H9 (cell line): ENCODE results near the gene RNF149. TPM values are rescaled to one million over a fixed set of nuclear protein-coding genes. Genes with fewer than 3 reads are reported as not detected.

ENCODE experiments used
- DNase-seq: peaks from one replicate; pipeline ENCODE4 v3.0.0-alpha.2; 2017
- H2AFZ ChIP-seq: one replicate; pipeline ENCODE4 v1.6.1; 2013; ENCODE audit warnings: mild to moderate bottlenecking, low read length, control low read depth, moderate library complexity
- H2AK5ac ChIP-seq: 2 replicates; pipeline ENCODE4 v1.6.1; 2013; ENCODE audit warnings: low read length, control low read depth, mixed read lengths; ENCODE audit not compliant: insufficient read length
- H2BK120ac ChIP-seq: one replicate; pipeline ENCODE4 v1.6.1; 2013; ENCODE audit warnings: low read depth, mild to moderate bottlenecking, low read length, control low read depth, inconsistent platforms; ENCODE audit not compliant: poor library complexity, severe bottlenecking
- H2BK12ac ChIP-seq: 2 replicates; pipeline ENCODE4 v1.6.1; 2013; ENCODE audit warnings: low read length, control low read depth, mixed read lengths, low read depth; ENCODE audit not compliant: insufficient read length
- H2BK15ac ChIP-seq: 2 replicates; pipeline ENCODE4 v1.6.1; 2013; ENCODE audit warnings: low read depth, low read length, control low read depth
- H2BK20ac ChIP-seq: one replicate; pipeline ENCODE4 v1.6.1; 2013; ENCODE audit warnings: low read depth, mild to moderate bottlenecking, low read length, control low read depth, inconsistent platforms; ENCODE audit not compliant: poor library complexity, severe bottlenecking
- H2BK5ac ChIP-seq: 2 replicates; pipeline ENCODE4 v1.6.1; 2013; ENCODE audit warnings: low read length, control low read depth, mixed read lengths; ENCODE audit not compliant: insufficient read length
- H3K14ac ChIP-seq: 2 replicates; pipeline ENCODE4 v1.6.1; 2013; ENCODE audit warnings: low read length, control low read depth; ENCODE audit not compliant: insufficient read depth
- H3K18ac ChIP-seq: 2 replicates; pipeline ENCODE4 v1.6.1; 2013; ENCODE audit warnings: low read depth, mild to moderate bottlenecking, mixed read lengths, low read length, control low read depth; ENCODE audit not compliant: insufficient read length
- H3K23ac ChIP-seq: 2 replicates; pipeline ENCODE4 v1.6.1; 2013; ENCODE audit warnings: low read length, control low read depth, mixed read lengths, low read depth; ENCODE audit not compliant: insufficient read length
- H3K23me2 ChIP-seq: 2 replicates; pipeline ENCODE4 v1.6.1; 2013; ENCODE audit warnings: low read depth, mild to moderate bottlenecking, mixed read lengths, low read length, control low read depth; ENCODE audit not compliant: insufficient read length, poor library complexity, severe bottlenecking
- H3K27ac ChIP-seq: 2 replicates; pipeline ENCODE4 v1.5.1; 2013; ENCODE audit warnings: low read length, control low read depth, mixed read lengths, low read depth; ENCODE audit not compliant: insufficient read length
- H3K27me3 ChIP-seq: 2 replicates; pipeline ENCODE4 v1.6.1; 2013; ENCODE audit warnings: low read length, control low read depth, inconsistent platforms; ENCODE audit not compliant: insufficient read depth
- H3K4ac ChIP-seq: 2 replicates; pipeline ENCODE4 v1.6.1; 2013; ENCODE audit warnings: low read depth, mild to moderate bottlenecking, control low read depth, inconsistent platforms, low read length, moderate library complexity
- H3K4me1 ChIP-seq: 2 replicates; pipeline ENCODE4 v1.6.1; 2013; ENCODE audit warnings: low read length, control low read depth, inconsistent platforms; ENCODE audit not compliant: insufficient read depth
- H3K4me2 ChIP-seq: 2 replicates; pipeline ENCODE4 v1.6.1; 2013; ENCODE audit warnings: low read length, control low read depth, mixed read lengths; ENCODE audit not compliant: insufficient read length, insufficient read depth
- H3K56ac ChIP-seq: 2 replicates; pipeline ENCODE4 v1.6.1; 2013; ENCODE audit warnings: low read depth, mild to moderate bottlenecking, mixed read lengths, low read length, control low read depth; ENCODE audit not compliant: insufficient read length
- H3K79me1 ChIP-seq: 2 replicates; pipeline ENCODE4 v1.6.1; 2013; ENCODE audit warnings: low read depth, mild to moderate bottlenecking, moderate library complexity, low read length, control low read depth, inconsistent platforms; ENCODE audit not compliant: insufficient read depth, poor library complexity, severe bottlenecking
- H3K79me2 ChIP-seq: 2 replicates; pipeline ENCODE4 v1.6.1; 2013; ENCODE audit warnings: low read length, control low read depth, inconsistent platforms; ENCODE audit not compliant: insufficient read depth
- H3K9ac ChIP-seq: 2 replicates; pipeline ENCODE4 v1.6.1; 2013; ENCODE audit warnings: low read length, control low read depth, mixed read lengths; ENCODE audit not compliant: insufficient read length; ENCODE audit errors: extremely low read depth
- H3K9me3 ChIP-seq: one replicate; pipeline ENCODE4 v1.6.1; 2013; ENCODE audit warnings: low read depth, low read length, inconsistent platforms; ENCODE audit not compliant: control insufficient read depth
- H3T11ph ChIP-seq: one replicate; pipeline ENCODE4 v1.6.1; 2013; ENCODE audit warnings: mild to moderate bottlenecking, low read length, control low read depth, inconsistent platforms
- H4K20me1 ChIP-seq: one replicate; pipeline ENCODE4 v1.6.1; 2013; ENCODE audit not compliant: control insufficient read depth, insufficient read length, insufficient read depth
- H4K5ac ChIP-seq: 2 replicates; pipeline ENCODE4 v1.6.1; 2013; ENCODE audit warnings: low read depth, mild to moderate bottlenecking, mixed read lengths, low read length, control low read depth; ENCODE audit not compliant: insufficient read length
- H4K8ac ChIP-seq: replicated peaks from 2 replicates; pipeline ENCODE4 v1.6.1; 2013; ENCODE audit warnings: low read length, control low read depth, mixed read lengths, low read depth; ENCODE audit not compliant: insufficient read length
- H4K91ac ChIP-seq: 2 replicates; pipeline ENCODE4 v1.6.1; 2013; ENCODE audit warnings: low read depth, mild to moderate bottlenecking, moderate library complexity, mixed read lengths, low read length, control low read depth; ENCODE audit not compliant: insufficient read length
- H3K27ac Mint-ChIP-seq, 3 experiments: 2 replicates in 2 of 3; 3 replicates in 1 of 3; pipeline ENCODE4 v1.8.0; 2020 to 2021; ENCODE audit warnings: mixed read lengths in 3 of 3, mild to moderate bottlenecking in 1 of 3, moderate library complexity in 1 of 3
- H3K27me3 Mint-ChIP-seq: 2 replicates; pipeline ENCODE4 v1.8.0; 2021; ENCODE audit warnings: low read depth, mild to moderate bottlenecking, moderate library complexity, mixed read lengths
- H3K36me3 Mint-ChIP-seq, 3 experiments: 2 replicates in 2 of 3; 3 replicates in 1 of 3; pipeline ENCODE4 v1.8.0; 2020 to 2021; ENCODE audit warnings: low read depth in 3 of 3, mixed read lengths in 3 of 3; ENCODE audit not compliant: insufficient read depth in 1 of 3
- H3K4me1 Mint-ChIP-seq, 2 experiments: 2 replicates each; pipeline ENCODE4 v1.8.0; 2020; ENCODE audit warnings: mixed read lengths in 2 of 2
- H3K4me3 Mint-ChIP-seq, 2 experiments: 2 replicates in 1 of 2; 3 replicates in 1 of 2; pipeline ENCODE4 v1.8.0; 2020 to 2021; ENCODE audit warnings: mild to moderate bottlenecking in 2 of 2, mixed read lengths in 2 of 2, moderate library complexity in 1 of 2
- H3K9me3 Mint-ChIP-seq, 2 experiments: 2 replicates in 1 of 2; 3 replicates in 1 of 2; pipeline ENCODE4 v1.8.0; 2020; ENCODE audit warnings: mild to moderate bottlenecking in 2 of 2, mixed read lengths in 2 of 2, moderate library complexity in 1 of 2
- CTCF ChIP-seq: fragments of 200-600 bp; sonication (generic); conservative IDR thresholded peaks from 3 replicates; pipeline ENCODE4 v1.8.0; 2021; ENCODE audit warnings: antibody characterized with exemption, mild to moderate bottlenecking
- WGBS: extraction: QIAGEN DNeasy Blood & Tissue Kit; methylation state at CpG from one replicate; pipeline ENCODE4 v1.1.7; 2013; ENCODE audit warnings: missing lambda C conversion rate, low lambda C conversion rate, mixed read lengths; ENCODE audit not compliant: insufficient read length; ENCODE audit errors: extremely low coverage; 5-methylcytosine and 5-hydroxymethylcytosine counted together
- total RNA-seq: library from RNA; stranded (reverse); gene quantifications from 2 replicates; pipeline ENCODE4 v1.2.1, GENCODE V29; 2021

Gene RNF149
- total RNA-seq, 1 experiment from 2014 or later = 18.0 TPM

- Histone ChIP-seq H2BK5ac (no peak overlapping the region), H3K79me1 (no peaks in the 10 kb centered on the region), H2AFZ (no peak overlapping the region), H3K4me2 (no peak overlapping the region), H3K9me3 (no peaks in the 10 kb centered on the region), H3K4me1 (no peaks in the 10 kb centered on the region), H2BK120ac (no peak overlapping the region), H2BK20ac (no peak overlapping the region), H3K23ac (no peak overlapping the region), H4K5ac (no peak overlapping the region), H3K79me2 (peaks cover 2% of the 10 kb centered on the region; the same call in 1 of the 2 replicates), H3K4ac (no peak overlapping the region), H3K27ac (no peak overlapping the region), H3K56ac (no peak overlapping the region), H4K91ac (no peak overlapping the region), H3T11ph (no peak overlapping the region), H3K18ac (no peak overlapping the region), H3K14ac (no peak overlapping the region), H3K9ac (no peak overlapping the region), H2AK5ac (no peak overlapping the region), H2BK12ac (no peak overlapping the region), H4K8ac (no peak overlapping the region), H4K20me1 (no peaks in the 10 kb centered on the region), H3K27me3 (no peaks in the 10 kb centered on the region), H2BK15ac (no peak overlapping the region), H3K23me2 (no peaks in the 10 kb centered on the region)
- WGBS = no CpG with 5 or more reads among the region's 13 CpGs
- H3K36me3 Mint-ChIP-seq = peaks cover 20 to 74% (median 42%) of the 10 kb centered on the region in 3 experiments; a peak in 6 of 7 replicates
- H3K27me3 Mint-ChIP-seq = no peaks in the 10 kb centered on the region
- H3K4me3 Mint-ChIP-seq = no peak overlapping the region
- TF ChIP-seq CTCF = no peak
- peaks cover 8 to 16% of the 10 kb centered on the region in 2 experiments for H3K4me1 Mint-ChIP-seq
- H3K27ac Mint-ChIP-seq = 0 out of 7 replicates have a peak overlapping the region, but pooled peaks of 1 of the 3 experiments have one; percentile 68
- no peak for DNase-seq
- H3K9me3 Mint-ChIP-seq = no peaks in the 10 kb centered on the region
Observed at GRCh38 chr2:101264360-101264939, 44.1 kb downstream of the RNF149 start.
